ENCODE data around the gene MAN2A1. TPM values are rescaled to one million over a fixed set of nuclear protein-coding genes. Genes with fewer than 3 reads are reported as not detected.

MAN2A1 gene
- 9.4 to 17.1 TPM (median 14.7 TPM) in 5 replicates for total RNA-seq (2022; extraction: Qiagen RNA extraction; ENCODE audit: low read depth)

GRCh38 chr5:109689740-109690241 lies at the start of gene MAN2A1:
MAN2A1 (plus strand) TSS chr5:109689927; CDS start chr5:109690418, 491 bp downstream.

